IPS-NIHi11 (cell line): ENCODE measurements around the gene DMGDH.
A peak's percentile ranks its signal among the peaks of the same experiment; 100 is the strongest.

Experiments
- DNase-seq: peaks from one replicate; pipeline ENCODE4 v3.0.0; 2012; ENCODE audit warnings: mixed read lengths, low spot score

The DMGDH gene

DNA sequence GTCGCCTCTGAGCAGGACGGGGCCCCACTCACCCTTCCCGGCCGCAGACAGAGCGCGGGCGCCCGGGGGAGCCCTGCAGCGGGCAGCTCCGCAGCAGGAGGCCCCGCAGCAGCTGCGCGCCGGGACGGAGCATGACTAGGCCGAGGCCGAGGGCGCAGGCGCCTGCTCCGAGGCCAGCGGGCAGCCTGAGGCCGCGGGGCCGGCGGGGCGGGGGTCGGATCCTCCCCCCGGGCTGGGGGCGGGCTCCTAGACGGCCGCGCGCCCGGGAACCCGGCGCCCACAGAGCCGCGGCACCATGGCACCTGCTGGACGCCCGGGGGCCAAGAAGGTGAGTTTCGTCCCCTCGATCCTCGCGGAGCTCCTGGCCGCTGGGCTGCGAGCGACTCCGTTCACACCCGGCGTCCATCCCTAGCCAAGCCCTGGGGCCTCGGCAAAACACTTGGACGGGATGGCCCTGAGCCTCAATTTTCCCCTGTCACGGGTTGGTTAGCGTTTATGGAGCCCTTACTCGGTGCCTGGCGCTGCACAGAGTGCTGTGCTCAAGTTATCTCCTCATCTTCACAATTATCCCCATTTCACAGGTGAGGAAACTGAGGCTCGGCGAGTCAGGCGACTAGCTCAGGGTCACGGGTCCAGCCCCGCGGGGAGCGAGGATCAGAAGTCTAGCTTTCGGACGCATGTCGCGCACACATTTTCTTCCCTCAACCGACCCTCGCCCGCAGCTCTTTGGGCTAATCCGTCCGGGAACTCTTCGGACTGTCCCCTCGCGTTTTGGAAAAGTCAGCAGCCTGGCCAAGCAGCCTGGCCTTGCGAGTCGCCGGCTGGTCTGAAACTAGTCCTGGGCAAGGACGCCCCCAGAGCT, at the start of gene DMGDH, which contains the start of gene BHMT2:
DMGDH (minus strand) TSS at position 187 of the 862 bp plus-strand sequence; CDS start at position 133, 54 bp downstream.
BHMT2 (plus strand) TSS at position 280 of the 862 bp plus-strand sequence; CDS start at position 296, 16 bp downstream.
- peak; percentile 21 for DNase-seq

DNA sequence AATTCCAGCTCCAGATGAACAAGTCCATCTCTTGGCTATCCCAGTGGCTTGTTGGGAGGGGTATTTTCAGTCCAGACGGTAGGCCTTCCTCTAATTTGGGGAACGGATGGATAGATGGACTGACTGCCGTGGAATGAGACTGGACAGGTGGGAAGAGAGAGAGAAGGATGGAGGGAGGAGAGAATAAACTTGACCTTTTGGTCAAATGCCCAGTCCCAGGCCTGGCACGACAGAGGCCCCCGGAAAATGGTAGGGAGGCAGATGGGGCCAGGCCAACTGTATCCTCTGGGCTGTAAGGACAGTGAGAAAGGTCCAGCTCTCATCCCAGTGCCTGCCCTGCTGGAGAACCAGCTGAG, 43.2 kb upstream of the DMGDH start:
- DNase-seq: no peak

DNA sequence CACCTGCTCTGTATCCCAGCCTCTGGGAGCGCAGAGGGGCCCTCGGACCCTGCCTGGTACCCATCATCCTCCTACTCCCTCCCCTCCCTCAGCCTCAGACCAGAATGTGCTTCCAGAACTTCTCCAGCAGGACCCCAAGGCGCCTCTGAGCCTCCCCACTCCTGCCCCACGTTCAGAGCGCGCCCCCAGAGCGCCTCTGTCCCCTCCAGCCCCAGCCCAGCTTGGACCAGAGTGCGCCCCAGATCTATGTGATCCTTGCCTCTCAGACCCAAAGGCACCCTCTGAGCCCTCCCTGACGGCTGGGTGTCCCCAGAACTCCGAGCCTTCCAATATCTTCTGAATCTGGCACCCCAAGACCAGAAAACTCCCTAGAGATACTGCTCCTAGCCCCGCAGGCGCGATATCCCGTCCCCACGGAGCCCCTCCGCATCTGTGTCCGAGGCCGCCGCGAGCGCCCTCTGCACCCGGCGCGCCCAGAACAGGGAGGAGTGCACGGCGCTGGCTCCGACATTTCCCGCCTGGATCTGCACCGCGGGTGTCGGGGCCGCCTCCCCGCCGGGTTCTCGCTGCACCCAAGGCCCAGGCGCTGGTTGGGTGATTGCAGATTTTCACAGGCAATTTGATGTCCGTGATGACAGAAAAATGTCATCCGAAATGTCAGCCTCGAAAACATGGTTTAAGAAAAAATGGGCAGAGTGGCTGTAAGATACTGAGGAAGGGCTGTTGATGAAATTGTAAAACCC, 42.7 kb upstream of the DMGDH start:
- no peak for DNase-seq

DNA sequence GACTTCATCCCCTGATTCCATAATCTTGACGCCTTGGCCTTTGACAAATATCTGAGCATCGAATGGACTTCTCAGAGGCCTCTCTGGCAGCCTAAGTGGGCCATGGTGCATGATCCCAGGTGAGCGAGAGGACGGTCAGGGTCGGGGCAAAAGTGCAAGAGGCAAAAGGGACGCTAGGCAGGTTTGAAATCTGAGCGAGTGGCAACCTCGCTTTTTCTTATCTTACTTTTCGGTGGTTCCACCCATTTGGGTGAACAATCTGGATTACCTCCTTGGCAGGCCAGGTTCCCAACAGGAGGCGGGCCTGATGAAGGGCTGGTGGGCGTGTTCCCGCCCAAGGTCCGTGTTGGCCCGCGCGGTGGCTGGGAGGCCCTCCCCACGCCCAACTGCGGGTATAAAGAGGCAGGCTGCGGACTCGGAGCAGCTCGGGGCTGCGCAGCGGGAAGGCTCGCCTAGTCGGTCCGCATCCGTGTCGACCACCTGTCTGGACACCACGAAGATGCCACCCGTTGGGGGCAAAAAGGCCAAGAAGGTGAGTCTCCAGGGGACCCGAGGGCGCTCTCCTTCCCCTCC, 42.0 kb upstream of the DMGDH start, which contains the start of gene BHMT:
BHMT (plus strand) TSS at position 423 of the 573 bp plus-strand sequence; CDS start at position 500, 77 bp downstream.
- DNase-seq: peak; percentile 51

DNA sequence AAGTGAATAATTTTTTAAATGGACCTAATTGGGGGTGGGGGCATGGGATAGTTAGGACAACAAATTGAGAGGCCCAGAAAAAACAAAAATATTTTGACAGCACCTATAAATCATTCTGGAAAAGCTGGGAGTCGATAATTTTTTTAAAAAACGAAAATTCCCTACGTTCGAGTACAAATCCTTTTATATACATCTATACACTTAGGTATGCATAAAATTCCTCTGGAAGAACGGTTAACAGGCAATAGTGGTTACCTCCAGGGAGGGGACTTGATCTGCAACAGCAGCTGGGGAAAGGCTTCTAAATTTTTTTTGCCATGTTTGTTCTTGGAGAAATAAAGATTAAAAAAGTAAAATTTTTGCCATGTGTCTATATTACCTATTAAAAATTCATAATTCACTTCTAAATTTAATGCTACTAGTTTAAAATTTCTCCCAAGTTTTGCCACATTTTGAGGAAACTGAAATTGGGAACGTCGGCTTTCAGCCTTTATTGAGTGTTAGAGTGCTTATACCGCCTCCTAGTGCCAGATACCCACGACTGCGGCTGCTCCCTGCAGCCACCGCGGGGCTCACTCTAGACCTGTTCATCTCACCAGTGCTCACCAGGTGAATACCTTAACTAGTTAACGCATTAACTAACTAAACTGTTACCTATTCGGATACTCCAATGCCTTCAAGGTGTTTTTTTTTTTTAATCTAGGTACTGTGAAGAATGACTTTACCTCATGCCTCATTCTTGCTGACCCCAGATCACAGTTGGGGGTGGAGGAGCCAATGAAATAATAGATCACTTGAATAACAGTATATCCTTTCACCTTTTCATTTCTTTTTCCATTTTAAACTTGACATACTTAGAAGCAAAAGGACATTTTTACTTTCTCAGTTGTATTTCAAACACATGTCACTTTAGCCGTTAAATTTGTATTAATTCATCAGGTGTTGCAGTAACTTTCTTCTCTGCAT, 40.3 kb upstream of the DMGDH start:
- DNase-seq: peak; percentile 66

DNA sequence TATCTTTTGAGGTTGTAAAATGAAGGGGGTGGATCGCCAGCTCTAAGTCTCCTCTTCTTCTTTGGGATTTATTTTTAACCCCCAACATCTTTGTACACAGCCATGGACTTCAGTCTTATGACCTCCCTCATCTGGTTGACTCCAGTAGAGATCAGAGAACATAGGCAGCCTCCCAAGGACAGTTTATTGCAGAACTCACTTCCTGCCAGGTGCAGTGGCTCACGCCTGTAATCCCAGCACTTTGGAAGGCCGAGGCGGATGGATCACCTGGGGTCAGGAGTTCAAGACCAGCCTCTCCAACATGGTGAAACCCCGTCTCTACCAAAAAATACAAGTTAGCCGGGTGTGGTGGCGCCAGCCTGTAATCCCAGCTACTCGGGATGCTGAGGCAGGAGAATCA, 39.3 kb upstream of the DMGDH start:
- no peak for DNase-seq

DNA sequence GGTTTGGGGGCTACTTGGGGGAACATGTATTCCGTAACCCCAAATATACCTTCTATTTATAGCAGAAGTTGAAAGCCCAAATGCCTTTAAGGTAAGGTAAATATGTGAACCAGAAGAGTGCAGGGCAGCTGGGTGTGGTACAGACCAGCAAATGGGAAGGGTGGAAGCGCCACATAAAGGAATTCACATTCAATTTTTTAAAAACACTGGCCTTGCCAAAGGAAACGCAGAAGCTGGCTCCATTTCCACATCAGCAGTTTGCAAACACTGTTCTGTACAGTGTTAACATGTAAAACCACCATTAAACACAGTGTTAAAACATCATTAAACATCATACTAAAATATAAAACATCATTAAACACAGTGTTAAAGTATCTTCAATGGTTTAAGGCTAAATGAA, 38.6 kb upstream of the DMGDH start:
- DNase-seq: no peak

DNA sequence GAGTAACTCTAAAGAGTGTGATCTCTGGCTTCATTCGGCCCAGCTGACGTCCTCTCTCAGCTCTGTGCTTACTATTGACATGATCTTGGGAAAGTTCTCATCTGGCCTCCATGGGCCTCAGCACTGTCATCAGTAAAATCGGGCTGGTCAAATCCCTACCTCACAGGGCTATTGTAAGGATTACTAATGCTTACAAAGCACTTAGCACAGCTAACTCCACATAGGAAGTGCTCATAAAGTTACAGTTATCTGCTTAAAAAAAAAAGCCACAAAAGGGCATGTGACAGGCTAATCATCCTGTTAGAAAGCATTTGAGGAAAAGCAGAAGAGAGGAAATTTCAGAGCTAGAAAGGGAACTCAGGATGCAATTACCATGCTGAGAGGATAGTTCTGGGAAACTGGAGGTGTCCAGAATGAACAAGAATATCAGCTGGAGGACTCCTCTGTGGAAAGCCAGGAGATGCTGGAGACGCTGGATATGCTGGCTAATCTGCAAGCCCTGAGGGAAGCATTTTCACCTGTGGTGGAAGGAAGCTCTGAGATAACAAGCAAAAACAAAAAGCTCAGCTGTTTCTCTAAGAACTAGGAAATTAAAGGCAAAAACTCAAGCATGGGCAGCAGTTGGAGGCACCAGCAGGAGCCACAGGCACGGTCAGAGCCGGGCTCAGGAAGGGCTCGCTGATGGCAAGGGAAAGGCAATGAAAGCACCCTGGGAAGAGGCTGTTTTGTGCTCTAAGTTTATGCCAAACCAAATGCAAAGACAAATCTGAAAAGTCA, 37.7 kb upstream of the DMGDH start:
- no peak for DNase-seq

DNA sequence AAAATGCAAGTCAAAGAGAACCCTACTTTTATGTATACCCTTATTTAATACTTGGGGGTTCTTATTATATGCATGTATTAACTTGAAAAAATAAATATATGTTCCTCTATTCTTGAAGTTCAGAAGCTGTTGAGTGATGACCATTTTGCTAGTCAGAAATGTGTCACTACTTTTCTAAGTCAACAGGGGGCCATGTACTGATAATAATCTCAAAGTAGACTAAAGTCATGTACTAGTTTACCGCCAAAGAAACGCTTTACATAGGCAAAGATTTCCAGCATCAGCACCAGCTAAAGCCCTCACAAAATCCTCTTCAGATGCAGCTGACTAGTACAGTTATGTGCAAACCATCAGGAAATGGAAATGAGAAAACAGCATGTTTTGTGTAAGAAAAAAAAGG, 36.4 kb upstream of the DMGDH start:
- no peak for DNase-seq

DNA sequence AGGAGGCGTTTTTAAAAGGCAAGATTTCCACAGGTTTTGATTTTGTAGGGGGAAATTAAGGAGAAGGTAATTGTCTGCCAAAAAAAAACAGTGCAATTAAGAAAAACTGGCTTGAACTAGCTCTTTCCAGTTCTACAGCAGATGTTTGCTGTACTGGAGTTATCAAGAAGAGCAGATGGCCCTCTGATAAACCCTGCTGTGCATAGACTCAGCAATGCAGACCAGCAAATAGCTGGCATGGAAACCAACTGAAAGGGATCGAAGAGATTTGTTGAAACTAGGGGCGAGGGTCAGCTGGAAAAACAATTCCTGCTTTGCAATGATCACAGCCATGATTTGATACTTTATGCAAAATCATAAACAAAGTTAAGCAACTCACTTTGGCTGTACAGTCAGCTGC, 24.3 kb upstream of the DMGDH start:
- no peak for DNase-seq

DNA sequence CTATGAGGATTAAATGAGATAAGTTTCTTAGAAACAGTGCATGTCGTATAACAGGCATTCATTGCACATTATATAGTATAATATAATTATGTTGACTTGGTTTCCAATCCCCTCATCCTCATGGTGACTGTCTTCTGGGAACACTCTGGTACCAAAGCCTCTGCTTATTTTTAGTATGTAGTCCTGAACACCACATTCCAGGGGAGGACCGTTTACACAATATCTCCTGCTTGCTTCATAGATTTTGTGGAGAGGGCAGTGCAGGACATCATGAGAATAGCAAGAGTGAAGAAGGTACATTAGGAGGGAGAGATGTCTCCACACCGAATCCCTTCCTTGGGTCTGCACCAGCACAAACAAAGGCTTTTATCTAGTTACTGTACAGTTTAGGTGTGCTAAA, 21.6 kb upstream of the DMGDH start:
- no peak for DNase-seq

DNA sequence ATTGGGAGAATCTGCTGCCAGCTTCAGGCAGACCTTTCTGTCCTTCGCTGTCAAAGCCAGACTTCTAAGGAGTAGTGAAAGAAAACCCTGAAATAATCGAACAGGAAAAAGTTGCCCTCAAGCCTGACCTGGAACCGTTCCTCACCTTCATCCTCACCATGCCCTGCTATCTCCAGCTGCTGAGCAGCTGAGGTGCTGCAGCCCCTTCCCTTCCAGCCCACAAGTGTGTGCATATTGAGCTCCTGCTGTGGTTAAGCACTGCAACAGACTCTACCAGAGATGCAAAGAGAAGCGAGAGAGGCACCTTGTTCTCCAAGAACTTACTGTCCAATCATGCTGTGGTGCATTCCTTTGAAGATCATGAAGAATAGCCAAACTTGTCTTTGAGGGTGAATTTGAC, 19.0 kb upstream of the DMGDH start:
- DNase-seq: no peak

DNA sequence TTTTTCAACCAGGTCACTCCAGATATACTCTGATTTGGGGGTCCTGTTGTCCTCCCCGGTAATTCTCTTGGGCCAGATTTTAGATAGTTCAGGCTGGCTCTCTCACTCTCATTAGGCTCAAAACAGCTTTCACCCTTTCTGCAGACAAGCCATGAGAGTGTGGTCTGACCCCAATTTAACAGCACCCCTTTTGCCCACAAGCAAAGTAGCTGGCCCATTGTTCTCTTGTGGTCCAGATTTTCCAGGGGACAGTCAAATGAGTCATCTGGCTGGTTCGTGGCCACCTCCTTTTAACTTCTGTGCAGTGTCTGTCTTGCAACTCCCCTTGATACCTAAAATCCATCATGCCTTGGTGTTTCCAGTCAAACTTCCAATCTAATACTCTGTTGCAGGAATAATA, 16.6 kb upstream of the DMGDH start:
- DNase-seq: no peak

DNA sequence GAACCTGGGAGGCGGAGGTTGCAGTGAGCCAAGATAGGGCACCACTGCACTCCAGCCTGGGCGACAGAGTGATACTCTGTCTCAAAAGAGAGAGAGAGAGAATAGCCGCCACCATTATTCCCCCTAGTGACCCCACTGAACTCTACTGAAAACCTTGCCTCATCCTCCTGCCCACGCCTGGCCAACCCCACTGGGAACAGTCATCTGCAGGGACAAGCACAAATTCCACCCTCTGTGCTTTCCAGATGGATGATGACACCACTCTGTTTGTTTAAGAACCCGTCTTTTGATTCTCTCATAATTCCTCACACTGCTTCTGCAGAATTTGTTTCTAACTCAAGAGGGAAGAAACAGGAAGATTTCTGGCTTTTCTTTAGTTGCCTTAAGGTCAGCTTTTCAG, 12.3 kb upstream of the DMGDH start:
- no peak for DNase-seq

DNA sequence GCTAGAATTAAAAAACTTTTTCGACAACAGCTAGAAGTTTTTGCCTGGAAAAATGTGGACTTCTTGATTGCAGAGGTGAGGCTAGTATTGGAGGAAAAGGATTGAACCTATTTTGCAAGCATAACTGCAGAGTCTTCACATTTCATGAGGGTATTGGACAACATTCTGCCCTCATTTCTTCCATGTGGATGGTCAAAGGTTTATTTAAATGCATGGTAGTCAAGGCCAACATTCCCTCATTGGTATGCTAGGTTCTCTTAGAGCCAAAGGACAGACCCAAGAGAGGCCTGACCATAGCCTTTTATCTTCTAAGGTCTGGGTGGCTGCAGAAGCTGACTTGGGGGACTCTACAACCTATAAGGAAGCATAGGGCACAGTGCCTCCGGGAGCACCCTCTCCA, 11.3 kb upstream of the DMGDH start:
- DNase-seq: no peak

DNA sequence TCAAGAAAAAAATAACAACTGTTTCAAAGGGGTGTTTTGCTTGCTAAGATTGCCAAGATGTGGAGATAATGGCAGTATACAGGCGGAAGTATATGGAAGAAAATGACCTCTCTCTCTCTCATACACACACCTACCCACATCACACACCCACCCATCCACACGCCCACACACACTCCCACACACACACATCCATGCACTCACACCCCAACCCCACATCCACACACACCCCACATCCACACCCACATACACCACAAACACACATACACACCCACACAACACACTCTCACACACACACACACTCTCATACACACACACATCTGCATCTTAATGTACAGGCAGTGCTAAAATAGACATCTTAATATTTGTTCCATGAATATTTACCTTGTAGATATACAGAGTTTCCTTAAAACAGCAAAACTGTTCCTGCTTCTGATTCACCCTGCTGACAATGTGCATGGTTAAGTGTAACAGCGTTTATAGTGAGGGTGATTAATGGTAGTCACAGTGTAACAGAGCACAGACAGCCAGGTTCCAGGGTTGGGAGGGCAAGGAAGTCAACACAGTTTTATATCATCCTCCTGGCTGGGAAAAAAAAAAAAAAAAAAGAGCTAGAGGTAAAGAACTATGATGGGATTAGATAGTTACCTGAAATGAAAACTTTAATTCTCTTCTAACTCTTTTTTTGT, 8.3 kb upstream of the DMGDH start:
- DNase-seq: no peak

DNA sequence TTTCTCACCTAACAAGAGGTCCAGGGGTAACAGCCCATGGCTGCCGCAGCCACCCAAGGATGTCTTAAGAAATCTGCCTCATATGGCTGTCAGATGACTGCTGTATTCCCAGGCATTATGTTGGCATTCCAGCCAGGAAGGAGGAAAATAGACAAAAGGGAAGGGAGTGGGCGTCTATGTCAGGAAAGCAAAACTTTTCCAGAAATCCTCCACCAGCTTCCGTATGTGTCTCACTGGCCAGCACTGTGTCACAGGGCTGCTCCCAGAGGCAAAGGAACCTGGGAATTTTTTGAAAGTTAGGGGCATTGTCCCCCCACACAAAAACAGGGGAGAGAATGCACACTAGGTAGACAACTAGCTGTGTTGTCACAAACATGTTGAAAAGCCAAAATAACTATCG, 7.3 kb upstream of the DMGDH start:
- no peak for DNase-seq

DNA sequence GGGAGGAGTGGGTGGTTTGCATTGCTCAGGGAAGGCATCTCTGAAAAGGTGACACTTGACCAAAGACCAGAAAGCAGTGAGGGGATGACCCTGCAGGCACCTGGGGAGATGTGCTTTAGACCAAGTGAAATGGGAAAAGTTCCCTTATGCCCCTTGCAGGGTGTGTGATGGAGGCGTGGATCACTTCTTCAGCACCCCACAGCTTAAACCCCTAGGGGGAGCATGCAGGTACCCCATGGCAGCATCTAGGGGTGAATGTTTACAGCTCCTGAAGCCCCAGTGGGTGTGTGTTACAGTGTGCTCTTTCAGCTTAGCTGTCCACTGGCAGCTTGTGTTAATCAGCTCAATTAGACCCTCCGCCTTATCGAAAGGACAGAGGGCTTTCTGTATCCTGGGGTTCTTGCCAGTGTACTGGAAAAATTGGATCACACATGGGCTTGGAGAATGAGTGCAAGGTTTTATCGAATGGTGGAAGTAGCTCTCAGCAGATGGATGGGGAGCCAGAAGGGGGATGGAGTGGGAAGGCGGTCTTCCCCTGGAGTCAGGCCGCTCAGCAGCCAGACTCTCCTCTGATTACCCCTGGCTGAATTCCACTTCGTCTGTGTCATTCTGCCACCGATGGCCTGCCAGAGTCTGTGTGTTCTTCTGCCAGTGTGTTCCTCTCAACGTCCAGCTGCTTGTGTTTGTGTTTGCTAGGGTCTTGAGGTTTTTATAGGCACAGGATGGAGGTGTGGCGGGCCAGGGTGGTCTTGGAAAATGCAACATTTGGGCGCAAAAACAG, 6.4 kb upstream of the DMGDH start:
- DNase-seq: no peak

DNA sequence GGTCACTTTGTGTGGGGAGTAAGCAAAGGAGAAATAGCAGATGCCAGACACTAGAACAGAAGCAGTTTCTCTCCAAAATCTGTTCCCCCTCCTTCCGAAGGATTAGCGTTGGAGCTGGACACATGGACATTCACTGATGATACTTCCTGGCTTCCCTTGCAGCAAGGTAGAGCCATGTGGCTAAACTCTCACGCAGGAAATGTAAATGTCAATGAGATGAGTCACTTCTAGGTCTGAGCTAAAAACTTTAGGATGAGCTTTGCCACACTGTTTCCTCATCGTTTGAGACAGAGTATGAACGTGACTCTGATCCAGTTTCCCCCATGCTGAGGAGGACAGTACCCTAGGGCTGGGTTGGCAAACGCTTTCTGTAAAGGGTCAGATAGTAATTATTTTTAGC, 5.2 kb upstream of the DMGDH start:
- DNase-seq: no peak

DNA sequence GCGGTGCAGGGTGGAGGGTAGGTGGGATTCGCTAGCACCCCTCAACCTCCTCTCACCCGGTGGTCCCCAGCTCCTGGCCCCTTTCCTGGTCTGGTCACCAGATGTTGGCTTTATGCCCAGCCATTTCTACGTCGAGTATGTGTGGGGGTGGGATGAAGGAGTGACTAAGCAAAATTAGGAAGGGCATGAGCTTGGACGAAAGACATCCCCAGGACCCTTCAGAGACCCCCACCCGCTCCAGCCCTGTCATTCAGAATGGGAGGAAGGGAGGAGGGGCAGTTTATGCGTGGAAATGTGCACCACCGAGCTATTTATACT, 835 bp upstream of the DMGDH start:
- no peak for DNase-seq
